Stomach (tissue), 4 donors: ENCODE data around the gene KLHL28.

ENCODE experiments used
- CTCF ChIP-seq, 7 experiments: fragments of 450-650 bp in 4 of 7; fragments of 200-600 bp in 3 of 7; sonication (generic) in 3 of 7; IDR thresholded peaks; one replicate each; pipeline ENCODE4 v1.5.1; 2016 to 2019; ENCODE audit warnings: antibody characterized with exemption in 7 of 7, control low read depth in 2 of 7, mild to moderate bottlenecking in 1 of 7
- EP300 ChIP-seq: sonication (generic); formaldehyde crosslinking; IDR thresholded peaks from one replicate; pipeline ENCODE4 v1.6.1; 2017; ENCODE audit warnings: antibody characterized with exemption
- POLR2A ChIP-seq, 4 donors: fragments of 450-650 bp; IDR thresholded peaks; one replicate each; pipeline ENCODE4 v1.6.1; 2016; ENCODE audit warnings: antibody characterized with exemption in 4 of 4, control low read depth in 2 of 4, mild to moderate bottlenecking in 1 of 4, moderate library complexity in 1 of 4
- POLR2AphosphoS5 ChIP-seq, 3 donors: sonication (generic); formaldehyde crosslinking; IDR thresholded peaks; one replicate each; pipeline ENCODE4 v1.6.1; 2016; ENCODE audit warnings: antibody characterized with exemption in 3 of 3

GRCh38 chr14:44941591-44941990, 20.2 kb downstream of the KLHL28 start:
- TF ChIP-seq POLR2A (IDR thresholded peaks at IDR 0.05) = no peak
- TF ChIP-seq CTCF (IDR thresholded peaks at IDR 0.05) = no peak
- no peak for TF ChIP-seq POLR2AphosphoS5 (IDR thresholded peaks at IDR 0.05)
- TF ChIP-seq EP300 = no peak
